SK-N-MC (cell line): ENCODE data around the gene RNF187.

Source experiments
- EZH2 ChIP-seq: fragments of 200-600 bp; sonication (generic); IDR thresholded peaks from one replicate; pipeline ENCODE4 v1.6.1; 2017; ENCODE audit warnings: antibody characterized with exemption
- POLR2AphosphoS5 ChIP-seq: IDR thresholded peaks from 2 replicates; pipeline ENCODE4 v1.6.1; 2012; ENCODE audit warnings: mild to moderate bottlenecking, low read depth, low read length, borderline replicate concordance

DNA sequence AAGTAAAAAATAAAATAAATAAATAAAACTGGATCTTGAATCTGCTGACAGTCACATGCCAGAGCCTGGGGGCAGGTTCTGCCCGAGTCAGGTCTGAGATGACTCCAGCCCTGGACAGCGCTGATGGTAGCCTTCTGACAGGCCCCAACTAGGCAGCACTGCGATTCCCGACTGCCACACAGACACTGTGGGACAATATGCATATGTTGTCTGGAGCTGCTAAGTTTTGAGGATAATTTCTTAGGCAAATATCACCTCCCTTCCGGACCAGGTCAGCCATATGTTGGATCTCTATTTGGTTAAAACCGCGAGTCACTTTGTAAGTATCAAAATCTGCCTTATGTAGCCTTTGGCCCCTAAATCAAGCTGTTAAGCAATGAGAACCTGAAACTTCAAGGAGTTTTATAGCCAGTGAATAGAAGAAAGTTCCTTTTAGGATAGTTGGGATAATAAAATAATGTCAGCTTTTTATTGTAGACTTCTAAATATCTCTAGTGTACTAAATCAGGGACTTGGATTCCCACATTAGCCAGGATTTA is 49.7 kb upstream of the RNF187 start:
- no peak for TF ChIP-seq POLR2AphosphoS5
- TF ChIP-seq EZH2: no peak
